GM19467 (cell line): ENCODE data around the gene ZCCHC7.
A peak's percentile ranks its signal among the peaks of the same experiment; 100 is the strongest.
"Not testable (repeated sequence)": the region's sequence is repeated elsewhere in the genome, so short reads cannot be mapped to it uniquely, and the experiment has no call there.

Source experiments
- ATAC-seq: cut with Tn5 transposase; IDR thresholded peaks from one replicate; pipeline ENCODE4 v1.9.1; 2021; ENCODE audit warnings: mild to moderate bottlenecking, moderate library complexity; ENCODE audit not compliant: unreplicated experiment

Gene ZCCHC7

DNA sequence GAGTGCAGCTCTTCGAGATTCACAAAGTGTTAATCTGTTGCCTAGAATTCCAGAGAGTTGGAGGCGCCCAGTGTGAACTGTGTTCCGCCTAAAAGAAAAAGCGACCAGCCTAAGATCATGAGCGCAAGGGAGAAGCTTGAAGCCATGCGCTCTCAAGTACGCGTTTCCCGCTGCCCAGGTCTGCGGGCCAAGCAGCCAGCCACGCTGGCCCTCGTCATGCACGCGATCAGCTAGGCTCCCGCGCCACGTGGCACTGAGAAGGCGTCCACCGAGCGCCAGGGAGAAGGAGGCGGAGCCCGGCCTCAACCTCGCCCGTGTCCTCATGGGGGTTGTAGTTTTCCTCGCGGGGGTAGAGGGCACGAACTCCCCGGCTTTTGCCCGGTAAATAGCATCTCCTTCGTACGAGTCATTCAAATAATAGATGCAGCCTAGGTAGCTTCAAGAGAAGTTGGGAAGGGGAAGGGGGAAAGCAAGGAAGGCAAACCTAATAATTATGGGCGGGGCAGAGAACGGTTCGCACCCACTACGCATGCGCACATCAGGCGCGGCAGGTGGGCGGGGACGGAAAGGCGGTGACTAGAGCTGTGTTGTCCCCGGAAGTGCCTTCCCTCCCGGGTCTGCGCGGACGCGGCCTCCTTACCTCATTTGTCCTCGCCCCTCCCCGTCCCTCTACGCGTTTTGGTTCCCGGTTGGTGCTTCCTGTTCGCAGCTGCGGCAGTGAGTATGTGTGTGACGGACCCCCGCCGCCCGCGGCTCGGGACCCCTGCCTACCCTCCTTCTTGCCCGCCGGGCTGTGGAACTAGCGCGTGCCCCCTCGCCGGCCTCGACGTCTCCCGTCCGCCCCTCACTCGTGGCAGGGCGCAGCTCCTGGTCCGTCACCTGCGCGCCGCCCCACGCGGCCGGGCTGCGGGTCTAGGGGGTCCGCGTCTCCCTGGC is at the start of gene ZCCHC7:
Gene ZCCHC7, plus strand, starts transcription at position 668 of the 936 bp plus-strand sequence.
- ATAC-seq: peak; percentile 89

DNA sequence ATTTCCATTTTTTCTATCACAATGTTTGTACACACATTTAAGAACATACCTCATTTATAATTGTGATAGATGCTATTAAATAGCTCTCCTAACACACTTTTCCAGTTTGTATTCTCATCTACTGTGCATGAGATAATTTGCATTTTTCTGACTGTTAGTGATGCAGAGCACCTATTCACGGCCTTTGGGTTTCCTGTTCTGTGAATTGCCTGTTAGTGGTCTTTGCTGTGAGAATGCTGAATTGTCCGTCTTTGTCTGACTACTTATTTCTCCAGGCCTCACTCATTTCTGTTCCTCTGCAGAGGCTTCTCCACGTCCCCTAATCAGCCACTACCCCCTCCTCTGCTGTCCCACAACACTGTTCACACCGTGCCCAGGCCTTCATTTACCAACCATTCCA is 45.6 kb upstream of the ZCCHC7 start:
- not testable (repeated sequence) for ATAC-seq

DNA sequence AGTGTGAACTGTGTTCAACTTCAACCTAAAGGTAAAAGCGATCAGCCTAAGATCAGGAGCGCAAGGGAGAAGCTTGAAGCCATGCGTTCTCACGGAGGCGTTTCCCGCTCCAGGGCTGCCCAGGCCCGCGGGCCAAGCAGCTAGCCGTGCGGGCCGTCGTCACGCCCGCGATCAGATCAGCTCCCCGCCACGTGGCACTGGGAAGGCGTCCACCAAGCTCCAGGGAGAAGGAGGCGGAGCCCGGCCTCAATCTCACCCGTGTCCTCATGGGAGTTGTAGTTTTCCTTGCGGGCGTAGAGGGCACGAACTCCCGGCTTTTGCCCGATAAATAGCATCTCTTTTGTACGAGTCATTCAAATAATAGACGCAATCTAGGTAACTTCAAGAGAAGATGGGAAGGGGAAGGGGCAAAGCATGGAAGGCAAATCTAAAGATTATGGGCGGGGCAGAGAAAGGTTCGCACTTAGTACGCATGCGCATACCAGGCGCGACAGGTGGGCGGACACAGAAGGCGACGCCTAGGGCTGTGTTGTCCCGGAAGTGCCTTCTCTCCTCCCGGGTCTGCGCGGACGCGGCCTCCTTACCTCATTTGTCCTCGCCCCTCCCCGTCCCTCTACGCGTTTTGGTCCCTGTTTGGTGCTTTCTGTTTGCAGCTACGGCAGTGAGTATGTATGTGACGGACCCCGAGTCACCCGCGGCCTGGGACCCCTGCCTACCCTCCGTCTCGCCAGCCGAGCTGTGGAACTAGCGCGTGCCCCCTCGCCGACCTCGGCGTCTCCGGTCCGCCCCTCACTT is 40.8 kb upstream of the ZCCHC7 start:
- peak; percentile 81 for ATAC-seq

- peak; percentile 5 for ATAC-seq
Observed at GRCh38 chr9:37080165-37080628, 40.2 kb upstream of the ZCCHC7 start.

GRCh38 chr9:37081507-37081906 is 38.9 kb upstream of the ZCCHC7 start:
- not testable (repeated sequence) for ATAC-seq

- no peak for ATAC-seq
Observed at GRCh38 chr9:37082214-37082765, 38.1 kb upstream of the ZCCHC7 start.

- no peak for ATAC-seq
Observed at GRCh38 chr9:37083654-37084053, 36.7 kb upstream of the ZCCHC7 start.

- ATAC-seq: no peak
Observed at GRCh38 chr9:37085233-37085632, 35.1 kb upstream of the ZCCHC7 start.

- ATAC-seq: not testable (repeated sequence)
Observed at GRCh38 chr9:37092714-37093295, 27.6 kb upstream of the ZCCHC7 start.

DNA sequence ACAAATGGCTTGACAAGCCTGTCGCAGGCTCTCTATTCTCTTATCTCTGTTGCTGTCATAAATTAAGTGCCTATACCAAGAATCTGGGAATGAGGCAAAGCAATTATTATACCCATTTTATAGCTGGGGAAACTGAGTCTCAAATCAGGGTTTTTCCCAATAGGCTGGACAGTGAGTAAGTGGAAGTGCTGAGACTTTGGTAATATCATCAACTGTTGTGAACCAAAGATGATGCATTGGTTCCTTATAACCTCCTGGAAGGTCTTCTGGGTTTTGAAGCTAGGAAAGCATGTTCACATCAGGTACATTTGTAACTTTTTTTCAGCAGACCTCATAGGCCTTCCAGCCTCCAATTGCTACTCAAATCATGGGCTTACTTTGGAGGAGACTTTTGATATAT is 25.6 kb upstream of the ZCCHC7 start:
- no peak for ATAC-seq

- no peak for ATAC-seq
Observed at GRCh38 chr9:37096628-37097027, 23.7 kb upstream of the ZCCHC7 start.

- ATAC-seq: no peak
Observed at GRCh38 chr9:37097294-37097693, 23.1 kb upstream of the ZCCHC7 start.

DNA sequence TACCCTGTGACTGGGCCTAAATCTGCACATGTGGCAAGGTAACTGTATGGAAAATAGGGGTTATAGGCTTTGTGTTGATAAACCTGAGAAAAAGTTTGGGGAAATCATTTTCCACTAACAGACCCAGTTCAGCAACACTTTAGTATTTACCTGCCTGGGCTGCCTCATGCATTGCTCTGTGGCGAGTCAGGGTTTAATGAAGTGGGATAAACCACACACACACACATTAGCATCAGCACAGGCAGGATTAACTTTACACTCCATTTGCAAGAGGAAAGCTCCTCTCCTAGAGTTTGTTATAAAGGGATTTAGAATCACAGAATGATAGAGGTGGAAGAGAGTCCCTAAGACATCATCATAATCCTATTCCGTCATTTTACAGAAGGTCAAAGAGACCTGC is 20.0 kb upstream of the ZCCHC7 start:
- ATAC-seq: no peak

GRCh38 chr9:37100741-37101140 is 19.6 kb upstream of the ZCCHC7 start:
- no peak for ATAC-seq

GRCh38 chr9:37102486-37102885 is 17.9 kb upstream of the ZCCHC7 start:
- ATAC-seq: no peak

DNA sequence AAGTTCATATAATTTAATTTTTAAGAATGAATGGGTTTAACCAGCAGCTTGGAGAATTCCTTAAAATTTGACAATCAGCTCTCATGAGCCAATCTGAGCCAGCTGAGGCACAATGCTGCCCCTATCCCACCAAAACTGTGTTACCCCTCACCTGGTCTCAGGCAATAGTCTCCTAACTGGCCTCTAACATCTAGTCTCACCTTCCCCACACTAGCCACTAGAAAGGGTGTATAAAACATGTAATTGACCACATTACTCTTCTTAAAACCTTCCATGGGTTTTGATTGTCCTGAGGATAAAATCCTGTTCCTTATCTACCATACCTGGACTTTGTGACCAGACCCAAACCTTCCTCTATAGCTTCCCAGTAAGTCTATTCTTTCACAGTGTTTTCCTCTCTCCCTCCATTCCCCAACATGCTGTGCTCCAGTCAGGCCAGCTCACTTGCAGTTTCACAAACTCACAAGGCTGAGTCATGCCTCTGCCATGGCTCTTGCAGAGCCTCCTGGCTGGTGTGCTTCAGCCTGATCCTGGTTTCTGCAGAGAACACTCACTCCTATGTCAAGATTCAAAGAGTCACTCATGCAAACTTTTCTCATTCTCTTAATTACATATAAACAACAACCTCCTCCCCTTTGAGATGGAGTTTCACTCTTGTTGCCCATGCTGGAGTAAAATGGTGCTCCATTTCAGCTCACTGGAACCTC is 16.0 kb upstream of the ZCCHC7 start:
- no peak for ATAC-seq

DNA sequence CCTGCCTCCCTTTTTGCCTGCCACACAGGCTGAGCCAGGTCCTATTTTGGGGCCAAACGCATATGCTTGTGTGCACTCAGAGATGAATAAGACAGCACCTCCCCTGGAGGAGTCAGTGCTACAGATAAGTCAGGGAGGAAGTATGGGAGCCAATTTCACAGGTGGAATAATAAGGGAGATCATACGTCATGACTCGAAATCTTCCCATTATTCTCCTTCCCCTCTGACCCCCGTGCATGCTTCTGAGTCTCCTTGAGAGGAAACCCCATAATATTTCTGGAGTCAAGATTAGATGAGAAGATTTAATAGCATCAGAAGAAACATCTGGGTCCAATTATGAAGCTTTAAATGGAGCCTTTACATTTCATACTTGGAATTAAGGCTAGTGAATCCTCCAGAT is 15.1 kb upstream of the ZCCHC7 start:
- no peak for ATAC-seq

DNA sequence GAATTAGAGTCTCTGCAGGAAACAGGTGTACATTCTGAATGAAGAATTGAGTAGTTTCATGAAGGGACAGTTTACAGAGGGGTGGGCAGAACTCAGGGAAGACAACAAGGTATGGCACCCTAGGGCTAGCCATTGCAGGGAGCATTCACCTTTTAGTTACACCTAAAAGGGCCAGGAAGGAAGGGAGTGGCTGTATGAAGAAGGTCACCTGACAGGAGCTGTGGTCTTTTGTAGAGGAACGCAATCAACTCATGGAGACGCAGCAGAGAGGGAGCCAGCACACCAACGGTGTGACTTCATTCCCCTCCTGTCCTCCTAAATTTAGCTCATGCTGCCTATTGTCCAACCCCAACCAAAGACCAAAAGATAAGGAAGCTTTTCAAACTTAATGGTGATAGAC is 12.7 kb upstream of the ZCCHC7 start:
- ATAC-seq: no peak

- not testable (repeated sequence) for ATAC-seq
Observed at GRCh38 chr9:37114442-37114841, 5.9 kb upstream of the ZCCHC7 start.

- no peak for ATAC-seq
Observed at GRCh38 chr9:37117956-37118355, 2.4 kb upstream of the ZCCHC7 start.
